Activated CD8-positive, alpha-beta memory T cell treated with anti-CD3 and anti-CD28 coated beads for 1 hour (primary cell): Measurements from ENCODE around the gene ZNF639.
"Not testable (repeated sequence)": the region's sequence is repeated elsewhere in the genome, so short reads cannot be mapped to it uniquely, and the experiment has no call there.

Experiments
- DNase-seq, 2 donors: peaks; one replicate each; pipeline ENCODE4 v3.0.0-alpha.2; 2020; ENCODE audit warnings: low read depth in 1 of 2; ENCODE audit errors: extremely low read depth in 1 of 2

Gene ZNF639, protein sequence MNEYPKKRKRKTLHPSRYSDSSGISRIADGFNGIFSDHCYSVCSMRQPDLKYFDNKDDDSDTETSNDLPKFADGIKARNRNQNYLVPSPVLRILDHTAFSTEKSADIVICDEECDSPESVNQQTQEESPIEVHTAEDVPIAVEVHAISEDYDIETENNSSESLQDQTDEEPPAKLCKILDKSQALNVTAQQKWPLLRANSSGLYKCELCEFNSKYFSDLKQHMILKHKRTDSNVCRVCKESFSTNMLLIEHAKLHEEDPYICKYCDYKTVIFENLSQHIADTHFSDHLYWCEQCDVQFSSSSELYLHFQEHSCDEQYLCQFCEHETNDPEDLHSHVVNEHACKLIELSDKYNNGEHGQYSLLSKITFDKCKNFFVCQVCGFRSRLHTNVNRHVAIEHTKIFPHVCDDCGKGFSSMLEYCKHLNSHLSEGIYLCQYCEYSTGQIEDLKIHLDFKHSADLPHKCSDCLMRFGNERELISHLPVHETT

GRCh38 chr3:179322286-179323196, at the start of gene ZNF639:
Gene ZNF639 (plus strand): TSS chr3:179323031. CDS start chr3:179328294, 5,263 bp downstream.
- DNase-seq, result peak; percentile 63 to 75

DNA sequence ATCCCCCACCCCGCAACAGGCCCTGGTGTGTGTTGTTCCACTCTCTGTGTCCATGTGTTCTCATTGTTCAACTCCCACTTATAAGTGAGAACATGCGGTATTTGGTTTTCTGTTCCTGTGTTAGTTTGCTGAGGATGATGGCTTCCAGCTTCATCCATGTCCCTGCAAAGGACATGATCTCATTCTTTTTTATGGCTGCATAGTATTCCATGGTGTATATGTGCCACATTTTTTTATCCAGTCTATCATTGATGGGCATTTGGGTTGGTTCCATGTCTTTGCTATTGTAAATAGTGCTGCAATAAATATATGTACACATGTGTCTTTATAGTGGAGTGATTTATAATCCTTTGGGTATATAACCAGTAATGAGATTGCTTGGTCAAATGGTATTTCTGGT, 48.4 kb upstream of the ZNF639 start:
- DNase-seq, result not testable (repeated sequence)

- no peak for DNase-seq
These were observed 46.8 kb upstream of the ZNF639 start for GRCh38 chr3:179276001-179276400.

DNA sequence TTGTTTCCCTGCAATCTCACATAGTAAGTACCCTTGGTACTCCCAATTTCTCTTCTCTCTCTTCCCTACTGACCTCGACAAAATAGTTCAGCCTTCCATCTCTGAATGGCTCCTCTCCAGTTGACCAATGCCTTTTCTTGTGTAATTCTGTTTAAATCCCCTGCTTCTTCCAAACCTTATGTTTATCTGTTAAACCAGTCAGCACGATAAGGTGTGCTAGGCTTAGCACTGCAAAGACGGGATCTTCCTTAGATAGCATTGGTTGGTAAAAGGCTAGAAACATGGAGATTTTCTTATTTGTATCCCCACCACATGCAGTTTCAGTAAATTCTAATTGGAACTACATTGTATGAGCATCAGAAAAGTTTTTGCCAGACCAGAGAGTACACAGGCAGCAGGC, 46.1 kb upstream of the ZNF639 start:
- no peak for DNase-seq

- DNase-seq, result no peak
These were observed 44.7 kb upstream of the ZNF639 start for GRCh38 chr3:179278151-179278550.

DNA sequence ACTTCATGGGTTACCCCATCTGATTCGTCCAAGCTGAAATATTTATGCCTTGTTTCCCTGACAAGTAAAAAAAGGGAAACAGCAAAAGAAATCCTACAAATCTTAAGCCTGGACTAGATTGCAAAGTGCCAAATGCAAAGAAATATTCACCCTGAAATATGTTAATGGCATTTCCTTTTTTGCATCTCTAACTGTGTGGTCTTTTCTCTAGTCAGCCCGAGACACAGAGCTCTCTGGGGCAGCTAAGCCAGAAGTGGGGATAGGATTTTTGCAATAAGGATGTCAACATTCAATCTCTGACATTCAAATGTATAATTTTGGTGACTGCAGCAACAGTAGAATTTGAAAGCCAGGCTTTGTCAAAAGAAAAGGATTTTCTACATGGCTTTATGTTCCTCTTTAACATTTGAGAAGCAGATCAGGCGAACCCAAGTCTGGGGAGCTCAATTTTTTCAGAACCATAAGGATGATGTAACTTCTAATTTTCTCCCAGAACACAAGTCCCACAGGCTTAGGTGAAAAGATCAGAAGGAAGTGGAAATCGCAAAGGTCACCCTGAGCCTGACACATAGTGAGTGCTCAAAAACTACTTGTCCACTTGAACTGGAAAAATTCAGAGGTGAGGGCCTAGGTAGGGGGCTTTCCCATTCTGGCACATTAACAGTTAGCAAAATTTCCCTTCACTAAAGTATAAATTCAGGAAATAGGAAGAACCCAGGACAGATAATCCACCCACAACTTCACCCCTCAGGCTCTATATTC, 43.7 kb upstream of the ZNF639 start:
- no peak for DNase-seq

DNA sequence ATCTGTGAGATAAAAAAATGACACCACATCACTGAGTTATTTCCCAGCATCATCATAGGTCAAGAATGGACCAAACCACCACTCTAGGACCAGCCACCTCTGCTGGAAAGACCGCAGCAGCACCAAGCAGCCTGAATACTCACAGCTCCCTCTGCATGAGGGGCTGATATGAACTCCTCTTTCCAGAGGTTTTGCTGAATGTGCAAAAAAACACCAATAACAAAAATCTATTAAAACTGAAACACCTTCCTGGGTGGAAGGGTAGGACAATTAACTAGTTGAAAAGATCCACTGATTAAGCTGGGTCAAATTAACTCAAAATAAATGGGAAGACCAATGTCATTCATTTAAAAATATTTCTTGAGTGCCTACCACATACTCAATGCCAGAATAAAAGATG, 43.0 kb upstream of the ZNF639 start:
- DNase-seq, result no peak

- DNase-seq, result no peak
These were observed 41.0 kb upstream of the ZNF639 start for GRCh38 chr3:179281825-179282224.

GRCh38 chr3:179286331-179286730, 36.5 kb upstream of the ZNF639 start:
- DNase-seq, result no peak

GRCh38 chr3:179288845-179289244, 34.0 kb upstream of the ZNF639 start:
- no peak for DNase-seq

GRCh38 chr3:179289295-179289694, 33.5 kb upstream of the ZNF639 start:
- no peak for DNase-seq

- DNase-seq, result no peak
These were observed 30.4 kb upstream of the ZNF639 start for GRCh38 chr3:179292450-179292849.

DNA sequence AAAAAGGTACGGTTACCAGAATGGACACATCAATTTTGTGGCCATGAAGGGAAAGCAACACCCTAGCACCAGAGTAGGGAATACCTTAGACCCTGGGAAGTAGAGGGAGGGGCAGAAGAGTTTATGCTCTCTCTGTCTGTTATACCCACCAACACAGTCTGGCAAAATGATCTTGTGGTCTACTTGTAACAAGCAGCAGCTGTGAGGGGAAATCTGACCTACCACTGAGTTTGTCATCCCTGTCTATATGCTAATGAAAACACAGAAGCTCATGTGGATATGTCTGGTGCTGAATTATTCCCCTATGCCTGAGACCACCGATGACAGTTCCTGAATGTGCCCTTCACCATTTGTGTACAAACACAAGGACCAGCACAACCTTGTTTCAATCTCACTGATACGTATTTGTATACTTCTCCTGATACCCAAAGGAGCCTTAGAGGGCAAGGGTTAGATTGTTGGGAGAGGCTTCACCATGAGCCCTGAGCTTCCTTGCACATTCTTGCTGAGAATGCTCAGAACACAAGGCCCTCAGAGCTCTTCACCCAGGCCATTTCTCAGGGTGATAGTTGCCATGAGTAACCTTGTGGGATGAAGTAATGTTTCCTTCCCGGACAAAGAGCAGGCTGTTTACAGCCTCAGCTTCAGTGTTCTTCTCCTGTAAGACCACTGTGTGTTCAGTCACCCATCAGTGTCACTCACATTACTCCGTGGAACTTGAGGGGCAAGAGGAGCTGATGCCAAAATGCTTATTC, 24.7 kb upstream of the ZNF639 start:
- no peak for DNase-seq

DNA sequence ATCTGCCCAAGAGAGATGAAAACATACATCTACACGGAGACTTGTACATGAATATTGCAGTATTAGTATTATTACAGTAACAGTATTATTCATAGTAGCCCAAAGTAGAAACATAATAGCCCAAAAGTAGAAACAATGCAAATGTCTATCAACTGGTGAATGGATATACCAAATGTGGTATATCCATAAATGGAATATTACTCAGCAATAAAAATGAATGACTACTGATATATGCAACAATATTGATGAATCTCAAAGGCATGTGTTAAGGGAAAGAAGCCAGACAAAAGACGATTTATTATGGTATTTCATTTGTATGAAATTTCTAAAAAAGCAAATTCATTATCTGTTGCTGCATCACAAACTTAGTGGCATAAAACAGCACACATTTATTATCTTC, 23.5 kb upstream of the ZNF639 start:
- no peak for DNase-seq

- no peak for DNase-seq
These were observed 22.7 kb upstream of the ZNF639 start for GRCh38 chr3:179299999-179300613.

DNA sequence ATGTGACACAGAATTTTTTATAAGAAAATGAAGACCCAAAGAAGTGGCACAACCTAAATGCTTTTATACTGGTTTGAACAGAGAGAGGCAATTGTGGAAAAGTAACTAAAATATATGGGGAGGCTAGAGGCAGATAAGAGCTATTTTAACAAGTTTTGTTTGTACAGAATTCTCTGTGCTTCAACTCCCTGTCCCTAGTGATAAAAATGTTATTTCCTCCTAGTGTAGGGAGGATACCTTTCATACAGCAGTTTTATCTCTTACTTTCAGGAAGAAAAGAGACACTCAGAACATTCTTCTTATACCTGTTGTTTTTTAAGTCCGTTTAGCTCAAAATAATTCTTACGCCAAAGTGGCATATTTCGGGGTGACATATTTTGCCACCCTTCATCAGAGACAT, 21.2 kb upstream of the ZNF639 start:
- DNase-seq, result no peak

- DNase-seq, result no peak
These were observed 20.7 kb upstream of the ZNF639 start for GRCh38 chr3:179302111-179302510.

GRCh38 chr3:179304605-179305004, 18.2 kb upstream of the ZNF639 start:
- DNase-seq, result no peak

DNA sequence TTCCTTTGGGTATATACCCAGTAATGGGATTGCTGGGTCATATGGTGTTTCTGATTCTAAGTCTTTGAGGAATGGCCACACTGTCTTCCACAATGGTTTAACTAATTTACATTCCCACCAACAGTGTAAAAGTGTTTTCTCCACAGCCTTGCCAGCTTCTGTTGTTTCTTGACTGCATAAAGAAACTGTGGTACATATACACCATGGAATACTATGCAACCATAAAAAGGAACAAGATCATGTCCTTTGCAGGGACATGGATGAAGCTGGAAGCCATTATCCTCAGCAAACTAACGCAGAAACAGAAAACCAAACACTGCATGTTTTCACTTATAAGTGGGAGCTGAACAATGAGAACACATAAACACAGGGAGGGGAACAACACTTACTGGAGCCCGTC, 15.5 kb upstream of the ZNF639 start:
- not testable (repeated sequence) for DNase-seq

DNA sequence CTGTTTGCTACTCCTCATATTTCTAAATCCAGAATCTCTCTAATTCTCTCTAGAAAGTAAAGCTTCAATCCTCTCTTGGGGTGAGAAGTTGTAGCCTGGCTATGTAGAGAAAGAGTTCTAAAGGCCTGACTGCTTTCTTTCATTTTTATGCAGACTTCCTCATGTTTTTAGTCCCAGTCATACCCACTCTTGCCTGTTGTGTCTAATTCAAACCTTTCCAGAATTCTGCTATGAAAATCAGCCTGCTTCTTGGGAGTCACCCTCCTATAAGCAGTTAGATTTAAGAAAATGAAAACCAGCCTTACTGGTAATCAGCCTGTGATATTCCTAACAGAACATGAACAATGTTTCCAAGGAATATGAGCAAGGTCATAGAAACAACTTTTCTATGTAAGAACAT, 14.8 kb upstream of the ZNF639 start:
- DNase-seq, result no peak
